ENCODE results near the gene MAP3K12.

- TF ChIP-seq CTCF (IDR thresholded peaks at IDR 0.05) (no peak), EP300 (IDR thresholded peaks at IDR 0.05) (no peak), POLR2A (IDR thresholded peaks at IDR 0.05) (no peak), POLR2AphosphoS5 (IDR thresholded peaks at IDR 0.05) (no peak)
Observed at GRCh38 chr12:53536962-53537361, 37.7 kb upstream of the MAP3K12 start.

All from suprapubic skin (tissue), 4 donors.